ENCODE data around the gene PRPF18.

DNA sequence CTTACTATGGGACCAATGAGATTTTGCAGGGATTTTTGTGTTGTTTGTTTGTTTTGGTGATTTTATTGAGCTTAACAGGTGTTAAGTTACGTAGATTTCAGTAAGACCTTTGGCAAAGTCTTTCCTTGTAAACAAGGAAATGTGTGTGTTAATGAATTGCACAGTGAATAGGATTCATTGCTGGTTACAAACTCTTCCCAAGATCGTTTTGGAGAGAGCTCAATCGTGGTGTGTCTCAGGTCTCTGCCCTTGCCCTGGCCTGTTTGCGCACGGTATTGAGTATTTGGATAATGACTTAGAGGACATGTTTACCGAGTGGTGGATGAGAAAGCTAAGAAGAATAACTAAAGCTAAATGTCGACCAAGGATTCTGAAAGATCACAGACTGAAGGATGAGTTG, 41.9 kb downstream of the PRPF18 start:
- TF ChIP-seq, protein P1, sequence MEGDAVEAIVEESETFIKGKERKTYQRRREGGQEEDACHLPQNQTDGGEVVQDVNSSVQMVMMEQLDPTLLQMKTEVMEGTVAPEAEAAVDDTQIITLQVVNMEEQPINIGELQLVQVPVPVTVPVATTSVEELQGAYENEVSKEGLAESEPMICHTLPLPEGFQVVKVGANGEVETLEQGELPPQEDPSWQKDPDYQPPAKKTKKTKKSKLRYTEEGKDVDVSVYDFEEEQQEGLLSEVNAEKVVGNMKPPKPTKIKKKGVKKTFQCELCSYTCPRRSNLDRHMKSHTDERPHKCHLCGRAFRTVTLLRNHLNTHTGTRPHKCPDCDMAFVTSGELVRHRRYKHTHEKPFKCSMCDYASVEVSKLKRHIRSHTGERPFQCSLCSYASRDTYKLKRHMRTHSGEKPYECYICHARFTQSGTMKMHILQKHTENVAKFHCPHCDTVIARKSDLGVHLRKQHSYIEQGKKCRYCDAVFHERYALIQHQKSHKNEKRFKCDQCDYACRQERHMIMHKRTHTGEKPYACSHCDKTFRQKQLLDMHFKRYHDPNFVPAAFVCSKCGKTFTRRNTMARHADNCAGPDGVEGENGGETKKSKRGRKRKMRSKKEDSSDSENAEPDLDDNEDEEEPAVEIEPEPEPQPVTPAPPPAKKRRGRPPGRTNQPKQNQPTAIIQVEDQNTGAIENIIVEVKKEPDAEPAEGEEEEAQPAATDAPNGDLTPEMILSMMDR (IDR thresholded peaks at IDR 0.05): no peak
- no peak for TF ChIP-seq PHF8 (IDR thresholded peaks at IDR 0.05; ENCODE audit: borderline replicate concordance, low read depth)
- TF ChIP-seq BHLHE40 (IDR thresholded peaks at IDR 0.05; ENCODE audit: low read depth, low read length): no peak
- TF ChIP-seq SMC3 (IDR thresholded peaks at IDR 0.05): no peak
- TF ChIP-seq, protein P2, sequence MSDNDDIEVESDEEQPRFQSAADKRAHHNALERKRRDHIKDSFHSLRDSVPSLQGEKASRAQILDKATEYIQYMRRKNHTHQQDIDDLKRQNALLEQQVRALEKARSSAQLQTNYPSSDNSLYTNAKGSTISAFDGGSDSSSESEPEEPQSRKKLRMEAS (IDR thresholded peaks at IDR 0.05): no peak
- no peak for TF ChIP-seq CHD2 (IDR thresholded peaks at IDR 0.05; ENCODE audit: low read length, partially characterized antibody)
- no peak for TF ChIP-seq RNF2 (IDR thresholded peaks at IDR 0.05; ENCODE audit: borderline replicate concordance, low read depth)
- no peak for TF ChIP-seq POLR2A (IDR thresholded peaks at IDR 0.05; ENCODE audit: low read length)

All from A549 (cell line).